Stimulated activated memory B cell treated with anti-CD40 and anti-IgM and Interleukin-4, amounts not matched to agents 10 μg/mL and 1 μg/mL and 100 μg/mL, for 72 hours (primary cell): ENCODE data around the gene GPR62.

Experiments
- ATAC-seq: fragments of 150-1000 bp; cut with Tn5 transposase; 2 replicates; pipeline ENCODE4 v1.10.0; 2021
- H3K27ac Mint-ChIP-seq: one replicate; pipeline ENCODE4 v1.8.0; 2022; ENCODE audit warnings: mild to moderate bottlenecking, mixed read lengths
- H3K27me3 Mint-ChIP-seq: one replicate; pipeline ENCODE4 v1.8.0; 2022; ENCODE audit warnings: mixed read lengths
- H3K36me3 Mint-ChIP-seq: one replicate; pipeline ENCODE4 v1.8.0; 2022; ENCODE audit warnings: mixed read lengths
- H3K4me1 Mint-ChIP-seq: one replicate; pipeline ENCODE4 v1.8.0; 2022; ENCODE audit warnings: mixed read lengths
- H3K4me3 Mint-ChIP-seq: one replicate; pipeline ENCODE4 v1.8.0; 2022; ENCODE audit warnings: mild to moderate bottlenecking, moderate library complexity, mixed read lengths
- H3K9me3 Mint-ChIP-seq: one replicate; pipeline ENCODE4 v1.8.0; 2022; ENCODE audit warnings: mixed read lengths

Gene GPR62

GRCh38 chr3:51959651-51960050, 4.5 kb downstream of the GPR62 start:
- H3K9me3 Mint-ChIP-seq: no peaks in the 10 kb centered on the region
- no peak overlapping the region for H3K4me3 Mint-ChIP-seq
- H3K4me1 Mint-ChIP-seq: no peaks in the 10 kb centered on the region
- H3K27ac Mint-ChIP-seq: no peak overlapping the region
- H3K36me3 Mint-ChIP-seq: peaks cover 7% of the 10 kb centered on the region
- ATAC-seq: no peak
- H3K27me3 Mint-ChIP-seq: peaks cover 10% of the 10 kb centered on the region

DNA sequence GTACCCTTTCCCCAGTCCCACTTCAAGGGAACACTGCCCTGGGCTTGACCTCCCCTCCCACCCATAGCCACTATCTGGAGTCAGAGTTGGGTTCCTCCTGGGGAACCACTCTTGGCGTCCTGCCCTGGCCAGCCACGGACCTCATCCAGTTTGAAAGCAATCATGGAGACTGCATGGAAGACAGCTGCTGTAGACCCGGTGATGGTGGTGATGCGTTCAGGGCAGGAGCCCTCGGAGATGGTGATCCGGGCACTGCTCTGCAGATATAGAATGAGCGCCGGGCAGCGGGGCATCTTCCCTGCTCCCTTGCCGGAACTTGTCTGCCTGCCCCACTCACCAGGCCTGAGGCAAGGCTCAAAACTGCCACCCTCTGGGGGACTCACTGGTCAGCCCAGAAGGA, 5.2 kb downstream of the GPR62 start:
- Mint-ChIP-seq H3K9me3 (no peaks in the 10 kb centered on the region), H3K27ac (no peak overlapping the region), H3K4me1 (peaks cover 3% of the 10 kb centered on the region), H3K36me3 (peaks cover 7% of the 10 kb centered on the region), H3K4me3 (no peak overlapping the region), H3K27me3 (peaks cover 3% of the 10 kb centered on the region)
- no peak for ATAC-seq

- Mint-ChIP-seq H3K27ac (no peak overlapping the region), H3K4me3 (no peak overlapping the region), H3K9me3 (no peaks in the 10 kb centered on the region), H3K36me3 (peaks cover 7% of the 10 kb centered on the region), H3K4me1 (peaks cover 9% of the 10 kb centered on the region), H3K27me3 (no peaks in the 10 kb centered on the region)
- ATAC-seq: no peak
These were observed 5.8 kb downstream of the GPR62 start for GRCh38 chr3:51961011-51961410.

DNA sequence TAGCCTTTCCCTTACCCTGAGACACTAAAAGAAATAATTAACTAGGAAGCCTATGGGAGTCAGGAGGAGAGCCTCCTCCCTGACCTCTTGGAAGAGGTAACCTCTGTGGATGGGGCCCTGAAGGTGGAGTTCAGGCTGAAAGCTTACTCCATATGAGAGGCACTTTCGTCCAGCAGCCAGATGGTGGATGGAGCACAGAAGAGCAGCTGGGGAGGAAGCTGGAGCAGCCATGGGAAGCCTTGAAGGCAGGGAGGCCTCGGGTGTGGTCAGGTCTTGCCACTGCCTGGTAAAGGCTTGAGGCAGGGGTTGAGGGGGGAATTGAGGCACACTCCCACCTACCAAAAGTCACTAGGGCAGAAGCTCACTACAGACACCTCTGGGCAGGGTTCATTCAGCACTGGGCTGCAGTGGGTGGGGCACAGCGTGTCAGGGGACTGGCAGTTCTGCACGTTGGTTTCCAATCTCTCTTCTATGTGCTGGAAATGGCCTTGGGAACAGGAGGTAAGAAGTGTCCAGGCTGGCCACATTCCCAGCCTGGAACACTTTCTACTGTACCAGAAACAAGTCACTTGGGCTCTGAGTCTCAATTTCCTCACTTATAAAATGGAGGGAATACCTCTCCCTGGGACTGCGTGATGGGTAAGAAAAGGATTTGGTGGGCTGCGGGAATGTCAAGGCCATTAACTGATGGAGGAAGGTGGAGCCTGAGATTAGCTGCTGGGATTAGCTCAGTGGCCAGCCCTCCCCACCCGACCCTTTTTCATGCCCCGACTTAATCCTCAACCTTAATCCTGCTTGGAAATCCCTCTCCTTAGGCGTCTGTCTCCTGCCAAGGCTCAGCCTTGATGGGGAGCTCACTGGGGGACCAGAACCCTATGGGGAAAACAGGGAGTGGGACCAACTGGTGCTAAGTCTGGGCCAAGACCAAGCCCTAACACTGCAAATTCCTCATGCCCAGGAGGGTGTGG, 6.7 kb downstream of the GPR62 start:
- no peaks in the 10 kb centered on the region for H3K9me3 Mint-ChIP-seq
- no peak overlapping the region for H3K4me3 Mint-ChIP-seq
- peaks cover 7% of the 10 kb centered on the region for H3K36me3 Mint-ChIP-seq
- H3K27ac Mint-ChIP-seq: no peak overlapping the region
- no peaks in the 10 kb centered on the region for H3K27me3 Mint-ChIP-seq
- H3K4me1 Mint-ChIP-seq: peaks cover 18% of the 10 kb centered on the region
- ATAC-seq: no peak

DNA sequence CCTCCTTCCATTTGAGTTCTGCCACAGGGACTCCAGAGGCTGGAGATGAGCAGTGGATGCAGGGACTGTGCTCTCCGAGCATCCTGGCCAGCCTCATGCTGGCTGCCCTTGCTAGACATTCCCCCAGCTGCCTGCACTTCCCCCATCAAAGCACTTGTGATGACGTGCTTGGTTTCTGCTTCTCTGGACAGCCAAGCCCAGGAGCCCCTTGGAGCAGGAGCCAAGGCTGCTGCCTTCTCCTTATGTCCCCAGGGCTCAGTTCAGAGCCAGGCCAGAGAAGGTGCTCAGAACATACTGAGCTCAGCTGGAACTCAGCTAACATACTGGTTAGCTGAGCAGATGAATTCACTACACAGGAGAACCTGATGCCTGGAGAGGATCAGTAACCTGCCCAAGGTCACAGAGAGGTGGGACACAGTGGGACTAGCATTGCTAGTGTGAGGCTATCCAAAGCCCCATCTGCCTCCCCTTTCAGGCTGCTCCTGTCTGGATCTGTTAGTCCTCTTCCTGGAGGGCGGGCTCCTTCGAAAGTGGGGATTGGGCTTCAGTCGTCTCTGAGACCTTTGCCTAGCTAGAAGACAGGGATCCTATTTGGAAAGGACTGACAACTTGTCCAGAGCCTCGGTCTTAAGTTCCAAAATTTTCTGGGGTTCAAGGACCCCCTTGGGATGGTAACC, 7.8 kb downstream of the GPR62 start:
- H3K36me3 Mint-ChIP-seq: peaks cover 6% of the 10 kb centered on the region
- no peaks in the 10 kb centered on the region for H3K9me3 Mint-ChIP-seq
- H3K27ac Mint-ChIP-seq: no peak overlapping the region
- H3K27me3 Mint-ChIP-seq: no peaks in the 10 kb centered on the region
- ATAC-seq: no peak
- H3K4me3 Mint-ChIP-seq: no peak overlapping the region
- H3K4me1 Mint-ChIP-seq: peaks cover 24% of the 10 kb centered on the region

GRCh38 chr3:51963951-51964451, 8.8 kb downstream of the GPR62 start:
- Mint-ChIP-seq H3K4me1 (peaks cover 34% of the 10 kb centered on the region), H3K4me3 (no peak overlapping the region), H3K36me3 (no peaks in the 10 kb centered on the region), H3K27me3 (no peaks in the 10 kb centered on the region), H3K27ac (no peak overlapping the region), H3K9me3 (no peaks in the 10 kb centered on the region)
- no peak for ATAC-seq

DNA sequence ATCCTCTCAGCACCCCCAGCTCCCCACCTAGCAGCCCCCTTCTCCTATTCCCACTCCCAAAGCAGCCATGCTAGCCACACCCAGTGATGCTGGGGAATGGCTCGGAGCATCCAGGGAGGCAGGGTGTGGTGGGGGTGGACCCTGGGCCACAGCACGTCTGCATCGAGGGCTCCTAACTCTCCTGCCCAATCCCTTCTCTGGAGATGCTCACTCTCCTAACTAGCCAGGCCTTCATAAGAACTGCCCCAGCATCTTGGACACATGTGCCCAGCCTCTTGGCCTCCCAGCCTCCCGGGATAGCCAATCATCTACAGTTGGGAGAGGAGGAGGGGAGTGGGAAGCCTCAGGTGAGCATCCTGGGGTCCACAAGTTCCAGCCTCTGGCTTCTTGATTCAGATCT, 9.3 kb downstream of the GPR62 start:
- no peaks in the 10 kb centered on the region for H3K9me3 Mint-ChIP-seq
- no peaks in the 10 kb centered on the region for H3K27me3 Mint-ChIP-seq
- H3K36me3 Mint-ChIP-seq: no peaks in the 10 kb centered on the region
- ATAC-seq: no peak
- H3K27ac Mint-ChIP-seq: no peak overlapping the region
- peaks cover 38% of the 10 kb centered on the region for H3K4me1 Mint-ChIP-seq
- H3K4me3 Mint-ChIP-seq: no peak overlapping the region

GRCh38 chr3:51966016-51966415, 10.8 kb downstream of the GPR62 start:
- H3K4me1 Mint-ChIP-seq: peaks cover 44% of the 10 kb centered on the region
- no peak for ATAC-seq
- H3K27me3 Mint-ChIP-seq: no peaks in the 10 kb centered on the region
- peak overlapping the region; percentile 84 for H3K4me3 Mint-ChIP-seq
- peak overlapping the region; percentile 10 for H3K27ac Mint-ChIP-seq
- H3K9me3 Mint-ChIP-seq: no peaks in the 10 kb centered on the region
- no peaks in the 10 kb centered on the region for H3K36me3 Mint-ChIP-seq

- Mint-ChIP-seq H3K27me3 (no peaks in the 10 kb centered on the region), H3K27ac (peak overlapping the region; percentile 10), H3K36me3 (no peaks in the 10 kb centered on the region), H3K4me3 (peak overlapping the region; percentile 84), H3K9me3 (no peaks in the 10 kb centered on the region), H3K4me1 (peaks cover 49% of the 10 kb centered on the region)
- ATAC-seq: no peak
These were observed 11.3 kb downstream of the GPR62 start for GRCh38 chr3:51966486-51966885.

DNA sequence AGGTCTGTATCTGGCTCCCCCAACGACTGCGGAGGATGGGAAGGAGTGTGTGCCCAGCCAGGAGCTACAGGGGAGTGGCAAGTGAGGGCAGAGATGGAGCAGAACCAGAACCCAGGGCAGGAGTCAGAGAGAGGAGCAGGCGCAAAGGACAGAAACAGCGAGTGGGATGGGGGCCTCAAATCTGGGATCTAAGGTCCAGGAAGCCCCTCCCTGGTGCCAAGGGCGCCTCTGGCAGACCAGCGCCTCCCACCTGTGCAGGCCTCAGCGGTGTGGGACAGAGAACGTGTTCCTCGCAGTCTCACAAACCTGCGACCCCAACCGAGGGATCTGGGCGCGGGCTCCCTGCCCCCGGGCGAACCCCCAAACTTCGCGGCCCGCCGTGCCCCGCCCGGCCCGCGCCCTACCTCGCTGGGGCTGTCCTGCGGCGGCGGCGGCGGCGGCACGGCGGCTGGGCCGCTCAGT, 11.8 kb downstream of the GPR62 start:
- no peaks in the 10 kb centered on the region for H3K27me3 Mint-ChIP-seq
- peak overlapping the region; percentile 84 for H3K4me3 Mint-ChIP-seq
- H3K9me3 Mint-ChIP-seq: no peaks in the 10 kb centered on the region
- ATAC-seq: peak; percentile 62
- peak overlapping the region; percentile 10 for H3K27ac Mint-ChIP-seq
- no peaks in the 10 kb centered on the region for H3K36me3 Mint-ChIP-seq
- H3K4me1 Mint-ChIP-seq: peaks cover 50% of the 10 kb centered on the region

- peak within 1 kb of the TSS; percentile 88 for H3K27ac Mint-ChIP-seq
- peaks cover 50% of the 10 kb centered on the region for H3K4me1 Mint-ChIP-seq
These were observed 12.4 kb downstream of the GPR62 start, which contains the start of gene PCBP4 for GRCh38 chr3:51967384-51968169. Gene PCBP4 (minus strand): TSS chr3:51967454. CDS start chr3:51961240, 6,214 bp downstream.

DNA sequence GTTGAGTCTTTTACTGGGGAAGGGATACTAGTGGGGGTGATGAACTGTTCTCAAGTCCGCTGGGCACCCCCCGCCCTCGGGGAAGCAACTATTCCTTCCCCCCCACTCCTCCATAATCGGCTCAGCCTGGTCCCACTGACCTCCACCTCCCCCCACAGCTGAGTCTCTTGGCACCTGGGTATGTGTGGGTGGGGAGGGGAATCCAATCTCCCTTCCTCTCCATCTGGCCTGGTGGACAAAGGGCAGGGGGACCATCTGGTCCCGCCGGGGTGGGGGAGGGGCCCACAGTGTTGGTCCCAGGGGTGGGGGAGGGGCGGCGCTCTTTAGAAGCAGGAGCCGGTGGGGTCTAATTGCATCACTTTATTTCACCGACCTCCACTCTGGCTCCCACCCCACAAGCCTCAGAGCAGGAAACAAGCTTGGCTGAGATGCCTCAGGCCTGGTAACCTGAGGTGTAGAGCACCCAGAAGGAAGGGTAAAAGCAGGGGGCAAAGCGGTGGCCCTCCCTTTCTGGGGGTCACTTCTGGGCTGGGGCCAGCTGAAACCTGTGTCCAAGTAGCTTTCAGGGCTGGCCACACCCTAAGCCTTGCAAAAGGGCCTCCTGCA, 13.1 kb downstream of the GPR62 start:
- Mint-ChIP-seq H3K4me3 (peak overlapping the region; percentile 95), H3K27ac (peak overlapping the region; percentile 88), H3K36me3 (no peaks in the 10 kb centered on the region), H3K9me3 (no peaks in the 10 kb centered on the region), H3K27me3 (no peaks in the 10 kb centered on the region), H3K4me1 (peaks cover 50% of the 10 kb centered on the region)
- no peak for ATAC-seq

More at GRCh38 chr3:51967384-51968169, 12.4 kb downstream of the GPR62 start, which contains the start of gene PCBP4:
- Mint-ChIP-seq H3K9me3 (no peaks in the 10 kb centered on the region), H3K36me3 (no peaks in the 10 kb centered on the region), H3K4me3 (peak within 1 kb of the TSS; percentile 95), H3K27me3 (no peaks in the 10 kb centered on the region)
- peak; percentile 67 for ATAC-seq

- H3K9me3 Mint-ChIP-seq: no peaks in the 10 kb centered on the region
- ATAC-seq: no peak
These were observed 13.9 kb downstream of the GPR62 start for GRCh38 chr3:51968883-51969678.

GRCh38 chr3:51969841-51970240, 14.7 kb downstream of the GPR62 start:
- H3K4me3 Mint-ChIP-seq: no peak overlapping the region
- ATAC-seq: no peak
- no peaks in the 10 kb centered on the region for H3K27me3 Mint-ChIP-seq
- H3K4me1 Mint-ChIP-seq: peaks cover 58% of the 10 kb centered on the region
- no peak overlapping the region for H3K27ac Mint-ChIP-seq
- no peaks in the 10 kb centered on the region for H3K9me3 Mint-ChIP-seq
- no peaks in the 10 kb centered on the region for H3K36me3 Mint-ChIP-seq

More at GRCh38 chr3:51968883-51969678, 13.9 kb downstream of the GPR62 start:
- Mint-ChIP-seq H3K27ac (no peak overlapping the region), H3K4me3 (no peak overlapping the region), H3K4me1 (peaks cover 54% of the 10 kb centered on the region), H3K27me3 (no peaks in the 10 kb centered on the region), H3K36me3 (no peaks in the 10 kb centered on the region)
